GM19240 (cell line): ENCODE data around the gene BTBD3.

Experiments
- DNase-seq: peaks from one replicate; pipeline ENCODE4 v3.0.0; 2011; ENCODE audit warnings: low spot score; ENCODE audit not compliant: insufficient read length

BTBD3 gene

GRCh38 chr20:11965602-11966001 lies 47.9 kb downstream of the BTBD3 start:
- DNase-seq, result no peak

GRCh38 chr20:11966186-11966585 lies 48.5 kb downstream of the BTBD3 start:
- DNase-seq, result no peak

- DNase-seq, result no peak
Observed at GRCh38 chr20:11970243-11970836, 52.6 kb downstream of the BTBD3 start.

- DNase-seq, result no peak
Observed at GRCh38 chr20:11972478-11972877, 54.8 kb downstream of the BTBD3 start.
